H1 (cell line): ENCODE data around the gene GAMT.

Experiments used
- CHD2 ChIP-seq: IDR thresholded peaks from 2 replicates; pipeline ENCODE4 v1.6.1; 2012; ENCODE audit warnings: low read length, improper control_type of control experiment
- CTCF ChIP-seq, 3 experiments: IDR thresholded peaks; 1 replicate in 2 of 3; 2 replicates in 1 of 3; pipeline versions ENCODE4 v1.5.1 to v1.6.1; 2011; ENCODE audit warnings: low read length in 3 of 3, mild to moderate bottlenecking in 3 of 3, inconsistent platforms in 2 of 3, low read depth in 1 of 3, moderate library complexity in 1 of 3; ENCODE audit not compliant: insufficient read depth in 1 of 3; ENCODE audit errors: control extremely low read depth in 1 of 3
- EZH2 ChIP-seq: fragments of 200-600 bp; sonication (generic); IDR thresholded peaks from 2 replicates; pipeline ENCODE4 v1.7.1; 2012; ENCODE audit warnings: low read depth, mild to moderate bottlenecking, moderate library complexity, low read length, inconsistent platforms; ENCODE audit not compliant: severe bottlenecking
- POLR2A ChIP-seq, 2 experiments: IDR thresholded peaks; 1 replicate in 1 of 2; 2 replicates in 1 of 2; pipeline ENCODE4 v1.6.1; 2011; ENCODE audit warnings: low read depth in 2 of 2, low read length in 2 of 2, mild to moderate bottlenecking in 2 of 2; ENCODE audit errors: control extremely low read depth in 1 of 2
- POLR2AphosphoS5 ChIP-seq: IDR thresholded peaks from 2 replicates; pipeline ENCODE4 v1.6.1; 2011; ENCODE audit warnings: low read depth, low read length
- TCF12 ChIP-seq: IDR thresholded peaks from 2 replicates; pipeline ENCODE4 v1.6.1; 2011; ENCODE audit warnings: low read depth, mild to moderate bottlenecking, low read length
- YY1 ChIP-seq: IDR thresholded peaks from 2 replicates; pipeline ENCODE4 v1.6.1; 2011; ENCODE audit warnings: low read depth, mild to moderate bottlenecking, low read length

- TF ChIP-seq CTCF (IDR thresholded peaks at IDR 0.05; ENCODE audit: control extremely low read depth in 1 of 3, insufficient read depth in 1 of 3, low read depth in 1 of 3, low read length in 3 of 3) = no peak
- no peak for TF ChIP-seq TCF12
- TF ChIP-seq EZH2 = no peak
- TF ChIP-seq POLR2AphosphoS5 = no peak
- TF ChIP-seq POLR2A (IDR thresholded peaks at IDR 0.05; ENCODE audit: control extremely low read depth in 1 of 2, low read depth in 2 of 2, low read length in 2 of 2) = no peak
- TF ChIP-seq YY1 = no peak
- no peak for TF ChIP-seq CHD2
Measured at GRCh38 chr19:1421958-1422305, 20.6 kb upstream of the GAMT start.
